CD14-positive monocyte (primary cell): ENCODE measurements around the gene HIVEP3. TPM values are rescaled to one million over a fixed set of nuclear protein-coding genes. Genes with fewer than 3 reads are reported as not detected.

Experiments used
- DNase-seq, 3 donors: peaks; one replicate each; pipeline ENCODE4 v3.0.0-alpha.2; 2011 to 2022
- H2AFZ ChIP-seq: 2 replicates; pipeline ENCODE4 v1.6.0; 2012; ENCODE audit warnings: mild to moderate bottlenecking, low read depth, low read length, inconsistent platforms; ENCODE audit not compliant: insufficient read depth, poor library complexity, severe bottlenecking
- H3K27ac ChIP-seq, 2 donors: 1 replicate in 1 of 2; 2 replicates in 1 of 2; pipeline ENCODE4 v1.5.1; 2012 to 2013; ENCODE audit warnings: low read length in 2 of 2, control low read depth in 1 of 2, inconsistent platforms in 1 of 2, low read depth in 1 of 2, mild to moderate bottlenecking in 1 of 2
- H3K27me3 ChIP-seq, 2 donors: one replicate each; pipeline versions ENCODE4 v1.6.0 to v1.6.1; 2011 to 2013; ENCODE audit warnings: low read length in 2 of 2; ENCODE audit not compliant: control insufficient read depth in 2 of 2, insufficient read depth in 2 of 2
- H3K36me3 ChIP-seq, 2 donors: replicated peaks in 1 of 2; 1 replicate in 1 of 2; 2 replicates in 1 of 2; pipeline versions ENCODE4 v1.5.1 to v1.6.1; 2012 to 2013; ENCODE audit warnings: low read length in 2 of 2, control low read depth in 1 of 2, inconsistent platforms in 1 of 2, mild to moderate bottlenecking in 1 of 2; ENCODE audit not compliant: insufficient read depth in 2 of 2, control insufficient read depth in 1 of 2
- H3K4me1 ChIP-seq, 2 donors: 1 replicate in 1 of 2; 2 replicates in 1 of 2; pipeline versions ENCODE4 v1.5.1 to v1.6.1; 2012 to 2013; ENCODE audit warnings: low read length in 2 of 2, control low read depth in 1 of 2, inconsistent platforms in 1 of 2, mild to moderate bottlenecking in 1 of 2, moderate library complexity in 1 of 2; ENCODE audit not compliant: insufficient read depth in 2 of 2, control insufficient read depth in 1 of 2
- H3K4me2 ChIP-seq: replicated peaks from 2 replicates; pipeline ENCODE3; 2012; ENCODE audit warnings: low read length, moderate library complexity, mild to moderate bottlenecking; ENCODE audit not compliant: poor library complexity, severe bottlenecking; ENCODE audit errors: extremely low read depth
- H3K4me3 ChIP-seq, 3 experiments: fragments of 200-600 bp in 1 of 3; sonication (generic) in 1 of 3; replicated peaks in 1 of 3; 1 replicate in 2 of 3; 2 replicates in 1 of 3; pipeline ENCODE4 v1.5.1; 2011 to 2013; ENCODE audit warnings: low read length in 3 of 3, mild to moderate bottlenecking in 3 of 3, control low read depth in 2 of 3, low read depth in 2 of 3, inconsistent platforms in 1 of 3, moderate library complexity in 1 of 3
- H3K79me2 ChIP-seq: 2 replicates; pipeline ENCODE4 v1.6.0; 2012; ENCODE audit warnings: mild to moderate bottlenecking, control low read depth, inconsistent platforms, low read length, moderate library complexity; ENCODE audit not compliant: insufficient read depth
- H3K9ac ChIP-seq: 2 replicates; pipeline ENCODE4 v1.6.0; 2017; ENCODE audit warnings: low read length, mild to moderate bottlenecking; ENCODE audit not compliant: insufficient read depth, poor library complexity, severe bottlenecking
- H3K9me3 ChIP-seq, 2 donors: replicated peaks in 1 of 2; 1 replicate in 1 of 2; 2 replicates in 1 of 2; pipeline versions ENCODE4 v1.5.1 to v1.6.1; 2012 to 2013; ENCODE audit warnings: low read length in 2 of 2, control low read depth in 1 of 2; ENCODE audit not compliant: control insufficient read depth in 1 of 2, insufficient read depth in 1 of 2
- H4K20me1 ChIP-seq: 2 replicates; pipeline ENCODE4 v1.6.0; 2012; ENCODE audit warnings: mild to moderate bottlenecking, low read length, control low read depth, moderate library complexity; ENCODE audit not compliant: insufficient read depth
- H3K27ac Mint-ChIP-seq, 7 donors: one replicate each; pipeline ENCODE4 v1.8.0; 2020; ENCODE audit warnings: mild to moderate bottlenecking in 7 of 7, mixed read lengths in 7 of 7, moderate library complexity in 6 of 7, inconsistent platforms in 2 of 7
- H3K27me3 Mint-ChIP-seq, 3 donors: one replicate each; pipeline ENCODE4 v1.8.0; 2021 to 2022; ENCODE audit warnings: low read depth in 3 of 3, mild to moderate bottlenecking in 3 of 3, mixed read lengths in 3 of 3, moderate library complexity in 3 of 3, inconsistent platforms in 1 of 3
- H3K36me3 Mint-ChIP-seq, 2 donors: one replicate each; pipeline ENCODE4 v1.8.0; 2020; ENCODE audit warnings: mixed read lengths in 2 of 2, inconsistent platforms in 1 of 2, mild to moderate bottlenecking in 1 of 2
- H3K4me1 Mint-ChIP-seq: one replicate; pipeline ENCODE4 v1.8.0; 2020; ENCODE audit warnings: mild to moderate bottlenecking, mixed read lengths
- H3K4me3 Mint-ChIP-seq, 2 donors: one replicate each; pipeline ENCODE4 v1.8.0; 2020; ENCODE audit warnings: mild to moderate bottlenecking in 2 of 2, mixed read lengths in 2 of 2, moderate library complexity in 1 of 2
- H3K9me3 Mint-ChIP-seq, 7 donors: one replicate each; pipeline ENCODE4 v1.8.0; 2020 to 2022; ENCODE audit warnings: mixed read lengths in 7 of 7, mild to moderate bottlenecking in 6 of 7, moderate library complexity in 6 of 7, inconsistent platforms in 2 of 7
- WGBS: methylation state at CpG from one replicate; pipeline ENCODE4 v1.1.5; 2013; ENCODE audit warnings: missing lambda C conversion rate; ENCODE audit not compliant: insufficient coverage; 5-methylcytosine and 5-hydroxymethylcytosine counted together
- intact Hi-C, 2 donors: fragments of 100-400 bp; cut with micrococcal nuclease; formaldehyde crosslinking; loops; one replicate each; pipeline versions ENCODE4 v1.15.0 to v1.15.1; 2023
- polyA plus RNA-seq, 3 donors: library from polyadenylated mRNA; depleted of rRNA in 1 of 3; unstranded in 2 of 3; stranded (reverse) in 1 of 3; fragments of 300-500 nt in 2 of 3; fragments of >200 nt in 1 of 3; fragmentation: Illumina TruSeq in 2 of 3; gene quantifications; 1 replicate in 2 of 3; 2 replicates in 1 of 3; pipeline ENCODE4 v1.2.3, GENCODE V29; 2012 to 2021
- TF ChIP-seq, protein P1 (sequence below): fragments of 200-600 bp; IDR thresholded peaks from one replicate; pipeline ENCODE4 v1.8.0; 2022; ENCODE audit warnings: antibody characterized with exemption, mild to moderate bottlenecking

Gene HIVEP3
- polyA plus RNA-seq, 3 donors: 1.2 to 3.7 (median 1.8) TPM

DNA sequence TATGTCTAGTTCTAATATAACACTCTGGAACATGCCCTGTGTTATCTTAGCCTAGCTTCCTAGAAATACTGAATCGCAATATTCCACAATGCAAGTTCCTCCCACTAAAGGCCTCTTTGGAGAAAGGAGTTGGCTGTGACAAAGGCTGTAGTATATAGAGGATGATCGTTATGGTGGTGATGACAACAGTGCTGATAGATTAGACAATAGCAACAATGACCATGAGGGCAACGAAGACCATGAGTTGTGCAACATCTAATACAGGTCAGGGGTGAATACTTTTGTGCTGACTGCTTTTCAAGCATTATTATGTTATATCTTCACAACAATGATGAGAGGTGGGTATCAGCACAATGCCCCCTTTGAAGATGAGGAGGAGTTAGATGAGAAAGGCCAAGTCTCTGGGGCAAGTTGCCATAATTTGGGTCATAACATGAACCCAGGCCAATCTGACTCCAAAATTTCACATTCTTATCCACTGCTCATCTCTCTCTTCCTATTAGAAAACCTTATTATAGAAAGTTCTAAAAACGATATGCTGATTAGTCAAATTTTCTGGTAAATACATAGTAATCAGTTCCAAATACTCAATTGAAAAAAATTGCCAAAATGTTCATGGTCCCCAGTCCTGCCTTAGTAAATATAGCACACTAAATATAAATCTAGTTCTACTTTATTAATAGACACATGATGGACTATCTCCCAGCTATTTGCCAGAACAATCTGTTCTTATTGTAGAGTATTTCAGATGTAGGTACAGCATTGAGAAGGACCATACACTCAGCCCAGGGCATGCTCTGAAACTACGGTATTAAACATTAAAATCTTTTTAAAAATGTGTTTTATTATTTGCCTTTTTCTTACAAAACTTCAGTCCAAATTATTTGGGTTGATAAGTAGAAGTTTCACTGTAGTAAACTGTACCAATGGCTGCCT, 37.5 kb downstream of the HIVEP3 start:
- no CpG with 5 or more reads among the region's 5 CpGs for WGBS
- Mint-ChIP-seq H3K4me1 (peaks cover 10% of the 10 kb centered on the region), H3K27me3 (peaks cover 0 to 4% (median 0%) of the 10 kb centered on the region in 3 donors), H3K27ac (no peak overlapping the region), H3K9me3 (no peaks in the 10 kb centered on the region), H3K4me3 (no peak overlapping the region), H3K36me3 (no peaks in the 10 kb centered on the region)
- intact Hi-C loops: no loop called here
- H3K4me3 ChIP-seq: no peak overlapping the region
- peaks cover 0 to 8% of the 10 kb centered on the region in 2 donors for H3K4me1 ChIP-seq
- DNase-seq: no peak
- H4K20me1 ChIP-seq: no peaks in the 10 kb centered on the region
- H3K79me2 ChIP-seq: no peaks in the 10 kb centered on the region
- H3K36me3 ChIP-seq: no peaks in the 10 kb centered on the region
- TF ChIP-seq, protein P1, sequence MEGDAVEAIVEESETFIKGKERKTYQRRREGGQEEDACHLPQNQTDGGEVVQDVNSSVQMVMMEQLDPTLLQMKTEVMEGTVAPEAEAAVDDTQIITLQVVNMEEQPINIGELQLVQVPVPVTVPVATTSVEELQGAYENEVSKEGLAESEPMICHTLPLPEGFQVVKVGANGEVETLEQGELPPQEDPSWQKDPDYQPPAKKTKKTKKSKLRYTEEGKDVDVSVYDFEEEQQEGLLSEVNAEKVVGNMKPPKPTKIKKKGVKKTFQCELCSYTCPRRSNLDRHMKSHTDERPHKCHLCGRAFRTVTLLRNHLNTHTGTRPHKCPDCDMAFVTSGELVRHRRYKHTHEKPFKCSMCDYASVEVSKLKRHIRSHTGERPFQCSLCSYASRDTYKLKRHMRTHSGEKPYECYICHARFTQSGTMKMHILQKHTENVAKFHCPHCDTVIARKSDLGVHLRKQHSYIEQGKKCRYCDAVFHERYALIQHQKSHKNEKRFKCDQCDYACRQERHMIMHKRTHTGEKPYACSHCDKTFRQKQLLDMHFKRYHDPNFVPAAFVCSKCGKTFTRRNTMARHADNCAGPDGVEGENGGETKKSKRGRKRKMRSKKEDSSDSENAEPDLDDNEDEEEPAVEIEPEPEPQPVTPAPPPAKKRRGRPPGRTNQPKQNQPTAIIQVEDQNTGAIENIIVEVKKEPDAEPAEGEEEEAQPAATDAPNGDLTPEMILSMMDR: no peak
- no peak overlapping the region for H2AFZ ChIP-seq
- no peak overlapping the region for H3K9ac ChIP-seq
- H3K27me3 ChIP-seq: no peaks in the 10 kb centered on the region
- H3K4me2 ChIP-seq: no peak overlapping the region
- H3K9me3 ChIP-seq: no peaks in the 10 kb centered on the region
- no peak overlapping the region for H3K27ac ChIP-seq

DNA sequence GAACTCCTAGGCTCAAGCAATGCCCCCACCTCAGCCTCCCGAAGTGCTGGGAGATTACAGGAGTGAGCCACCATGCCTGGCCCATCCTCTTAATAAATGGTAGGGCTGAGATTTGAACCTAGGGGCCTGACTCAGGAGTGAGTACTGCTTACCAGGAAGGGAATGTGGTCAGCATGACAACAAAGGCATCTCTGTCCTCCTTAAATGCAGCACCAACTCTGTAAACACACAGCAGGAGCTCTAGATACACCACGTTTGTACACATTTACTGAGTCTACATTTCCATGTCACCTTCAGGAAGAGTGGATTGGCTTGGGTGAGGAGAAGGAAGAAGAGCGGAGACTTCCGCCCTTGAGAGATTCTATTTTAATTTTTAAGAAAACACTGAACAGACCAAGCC, 38.5 kb downstream of the HIVEP3 start:
- H3K27me3 Mint-ChIP-seq: peaks cover 0 to 4% (median 3%) of the 10 kb centered on the region in 3 donors
- Histone ChIP-seq H3K4me3 (no peak overlapping the region), H3K4me1 (peaks cover 0 to 8% of the 10 kb centered on the region in 2 donors), H2AFZ (no peak overlapping the region), H3K27ac (no peak overlapping the region), H3K4me2 (no peak overlapping the region), H3K79me2 (no peaks in the 10 kb centered on the region), H3K9me3 (no peaks in the 10 kb centered on the region), H3K36me3 (no peaks in the 10 kb centered on the region), H3K9ac (no peak overlapping the region), H4K20me1 (no peaks in the 10 kb centered on the region), H3K27me3 (no peaks in the 10 kb centered on the region)
- H3K4me3 Mint-ChIP-seq: no peak overlapping the region
- no CpG with 5 or more reads among the region's 4 CpGs for WGBS
- no peaks in the 10 kb centered on the region for H3K36me3 Mint-ChIP-seq
- peaks cover 10% of the 10 kb centered on the region for H3K4me1 Mint-ChIP-seq
- H3K27ac Mint-ChIP-seq: no peak overlapping the region
- intact Hi-C loops: no loop called here
- H3K9me3 Mint-ChIP-seq: no peaks in the 10 kb centered on the region
- TF ChIP-seq, protein P1: no peak
- no peak for DNase-seq
